Esophagus squamous epithelium (tissue), 5 donors: ENCODE measurements around the gene C1orf94. TPM values are rescaled to one million over a fixed set of nuclear protein-coding genes. Genes with fewer than 3 reads are reported as not detected.
A peak's percentile ranks its signal among the peaks of the same experiment; 100 is the strongest.

ENCODE experiments used
- DNase-seq: peaks from one replicate; lab custom pipeline; 2025; lab: John Stamatoyannopoulos, UW
- H3K27ac ChIP-seq, 4 donors: fragments of 200-600 bp; sonication (generic); one replicate each; pipeline ENCODE4 v1.5.1; 2016 to 2019; ENCODE audit warnings: mild to moderate bottlenecking in 1 of 4
- H3K27me3 ChIP-seq, 4 donors: fragments of 200-600 bp; sonication (generic); 1 replicate in 3 of 4; 2 replicates in 1 of 4; pipeline versions ENCODE4 v1.5.1 to v1.6.0; 2017 to 2021; ENCODE audit warnings: antibody characterized with exemption in 1 of 4
- H3K36me3 ChIP-seq, 3 donors: fragments of 200-600 bp; sonication (generic); one replicate each; pipeline ENCODE4 v1.5.1; 2016 to 2019
- H3K4me1 ChIP-seq, 3 donors: fragments of 200-600 bp; sonication (generic); one replicate each; pipeline ENCODE4 v1.5.1; 2017 to 2019
- H3K4me3 ChIP-seq, 4 donors: fragments of 200-600 bp; sonication (generic); 1 replicate in 3 of 4; 2 replicates in 1 of 4; pipeline ENCODE4 v1.5.1; 2016 to 2019; ENCODE audit warnings: mild to moderate bottlenecking in 2 of 4, moderate library complexity in 1 of 4
- H3K9me3 ChIP-seq, 3 donors: fragments of 200-600 bp; sonication (generic); one replicate each; pipeline ENCODE4 v1.5.1; 2016 to 2019
- POLR2A ChIP-seq, 4 donors: fragments of 450-650 bp; IDR thresholded peaks; one replicate each; pipeline ENCODE4 v1.6.1; 2017; ENCODE audit warnings: antibody characterized with exemption in 4 of 4, mild to moderate bottlenecking in 4 of 4, moderate library complexity in 3 of 4
- WGBS, 2 donors: methylation state at CpG; one replicate each; pipeline ENCODE4 v1.1.5; 2018; 5-methylcytosine and 5-hydroxymethylcytosine counted together
- intact Hi-C: fragments of 100-400 bp; cut with DNase I; formaldehyde crosslinking; loops from one replicate; pipeline ENCODE4 v1.15.0; 2022
- total RNA-seq, 4 donors: library from RNA; depleted of rRNA; stranded (reverse); fragments of >200 nt; gene quantifications; one replicate each; pipeline ENCODE4 v1.1.0, GENCODE V29; 2016
- TF ChIP-seq, protein P1 (sequence below), 6 experiments: fragments of 450-650 bp in 4 of 6; fragments of 200-600 bp in 2 of 6; sonication (generic) in 2 of 6; IDR thresholded peaks; one replicate each; pipeline ENCODE4 v1.5.1; 2016 to 2019; ENCODE audit warnings: antibody characterized with exemption in 6 of 6, mild to moderate bottlenecking in 4 of 6, moderate library complexity in 4 of 6
- donor health status: DM: yes; HTN: yes; CAD: no.

C1orf94 gene
- total RNA-seq, 4 donors from 2014 or later: not detected

DNA sequence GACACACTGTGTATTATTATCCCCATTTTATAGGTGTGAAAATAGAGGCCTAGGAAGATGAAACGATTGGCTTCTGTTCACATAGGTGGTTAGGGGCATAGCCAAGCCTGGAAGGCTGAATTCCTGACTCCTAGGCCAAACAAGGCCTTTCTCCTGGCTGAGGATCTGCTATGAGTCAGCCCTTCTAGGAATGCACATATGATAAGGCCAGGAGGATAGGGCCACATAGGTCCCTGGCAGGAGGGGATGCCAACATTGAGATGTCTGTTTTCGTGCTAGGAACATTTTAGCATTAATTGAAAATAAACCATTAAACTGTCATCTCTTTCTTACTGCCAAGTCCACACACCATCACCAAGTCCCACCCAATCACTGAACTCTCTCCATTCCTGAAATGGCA is 20.8 kb upstream of the C1orf94 start:
- H3K27ac ChIP-seq: no peak overlapping the region
- H3K4me1 ChIP-seq: no peaks in the 10 kb centered on the region
- no peak for DNase-seq
- TF ChIP-seq, protein P1, sequence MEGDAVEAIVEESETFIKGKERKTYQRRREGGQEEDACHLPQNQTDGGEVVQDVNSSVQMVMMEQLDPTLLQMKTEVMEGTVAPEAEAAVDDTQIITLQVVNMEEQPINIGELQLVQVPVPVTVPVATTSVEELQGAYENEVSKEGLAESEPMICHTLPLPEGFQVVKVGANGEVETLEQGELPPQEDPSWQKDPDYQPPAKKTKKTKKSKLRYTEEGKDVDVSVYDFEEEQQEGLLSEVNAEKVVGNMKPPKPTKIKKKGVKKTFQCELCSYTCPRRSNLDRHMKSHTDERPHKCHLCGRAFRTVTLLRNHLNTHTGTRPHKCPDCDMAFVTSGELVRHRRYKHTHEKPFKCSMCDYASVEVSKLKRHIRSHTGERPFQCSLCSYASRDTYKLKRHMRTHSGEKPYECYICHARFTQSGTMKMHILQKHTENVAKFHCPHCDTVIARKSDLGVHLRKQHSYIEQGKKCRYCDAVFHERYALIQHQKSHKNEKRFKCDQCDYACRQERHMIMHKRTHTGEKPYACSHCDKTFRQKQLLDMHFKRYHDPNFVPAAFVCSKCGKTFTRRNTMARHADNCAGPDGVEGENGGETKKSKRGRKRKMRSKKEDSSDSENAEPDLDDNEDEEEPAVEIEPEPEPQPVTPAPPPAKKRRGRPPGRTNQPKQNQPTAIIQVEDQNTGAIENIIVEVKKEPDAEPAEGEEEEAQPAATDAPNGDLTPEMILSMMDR (IDR thresholded peaks at IDR 0.05): no peak
- TF ChIP-seq POLR2A (IDR thresholded peaks at IDR 0.05): no peak
- H3K9me3 ChIP-seq: no peaks in the 10 kb centered on the region
- no peaks in the 10 kb centered on the region for H3K36me3 ChIP-seq
- intact Hi-C loops: no loop called here
- H3K4me3 ChIP-seq: no peak overlapping the region
- peaks cover 0 to 73% (median 0%) of the 10 kb centered on the region in 4 donors for H3K27me3 ChIP-seq
- WGBS, 2 donors: 31 to 50% methylated on average over 2 of the region's 2 CpGs

DNA sequence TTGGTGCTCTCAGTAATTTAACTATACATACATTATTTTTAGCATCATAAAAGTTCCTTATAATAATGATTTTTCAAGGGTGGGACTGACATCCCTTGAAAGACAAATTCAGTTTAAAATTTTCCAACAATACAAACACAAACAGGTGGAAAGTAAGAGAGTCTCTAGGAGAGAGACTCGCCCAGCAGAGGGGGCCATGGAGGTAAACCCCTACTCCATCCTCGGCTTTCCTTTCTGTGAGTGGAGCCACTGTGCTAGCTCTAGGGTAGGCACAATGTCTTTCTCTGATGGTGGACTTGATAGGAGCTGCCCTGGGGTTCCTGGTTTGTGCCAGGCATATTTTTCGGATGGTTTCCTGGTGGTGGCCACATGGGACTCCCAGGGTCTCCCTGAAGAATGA is 20.0 kb upstream of the C1orf94 start:
- Histone ChIP-seq H3K4me3 (no peak overlapping the region), H3K36me3 (no peaks in the 10 kb centered on the region), H3K27ac (no peak overlapping the region), H3K27me3 (peaks cover 0 to 74% (median 0%) of the 10 kb centered on the region in 4 donors), H3K4me1 (no peaks in the 10 kb centered on the region), H3K9me3 (no peaks in the 10 kb centered on the region)
- TF ChIP-seq POLR2A (IDR thresholded peaks at IDR 0.05): no peak
- TF ChIP-seq, protein P1 (IDR thresholded peaks at IDR 0.05): no peak
- WGBS, 2 donors: 52 to 65% methylated on average over 3 of the region's 3 CpGs
- intact Hi-C loops: no loop called here
- DNase-seq: no peak

DNA sequence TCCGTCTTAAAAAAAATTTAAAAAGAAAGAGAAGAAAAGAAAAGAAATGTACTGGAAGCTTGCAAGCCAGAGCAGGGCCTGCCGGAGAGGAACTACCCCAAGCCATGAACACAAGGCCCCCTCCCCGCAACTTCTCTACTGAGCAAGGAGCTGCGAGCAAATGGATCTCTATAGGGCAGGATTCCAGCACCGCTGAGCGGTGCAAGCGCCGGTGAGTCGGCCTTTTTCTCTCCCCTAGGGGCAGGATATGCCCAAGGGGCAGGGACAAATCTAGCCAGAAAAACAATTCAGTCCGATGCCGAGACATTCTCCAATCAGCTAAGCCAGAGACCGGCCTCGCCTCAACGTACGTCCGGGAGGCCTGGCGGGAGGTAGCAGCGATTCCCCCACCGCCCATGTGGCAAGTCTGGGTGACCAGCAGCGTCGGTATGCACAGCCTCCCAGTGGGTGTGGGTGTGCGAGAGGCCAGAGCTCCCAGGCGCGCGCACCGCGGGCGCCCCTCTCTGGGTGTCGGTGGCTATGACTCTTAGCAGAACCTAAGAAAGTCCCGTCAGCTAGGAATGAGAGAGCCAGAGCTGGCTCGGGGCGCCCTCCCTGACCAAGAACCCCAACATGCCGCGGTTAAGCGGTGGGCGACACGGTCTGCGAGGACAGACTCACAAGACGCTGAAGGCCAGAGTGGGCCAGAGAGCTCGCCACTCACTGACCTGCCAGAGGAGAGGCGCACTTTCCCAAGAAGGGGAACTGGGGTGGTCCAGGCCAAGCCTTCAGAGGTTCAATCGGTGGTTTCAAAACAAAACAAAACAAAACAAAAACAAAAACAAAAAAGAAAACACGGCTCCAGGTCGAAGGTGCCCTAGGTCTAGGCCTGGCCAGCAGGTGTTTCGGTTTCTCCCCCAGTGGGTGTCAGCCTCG is 13.6 kb upstream of the C1orf94 start:
- peaks cover 11 to 99% (median 18%) of the 10 kb centered on the region in 4 donors for H3K27me3 ChIP-seq
- WGBS, 2 donors: 3 to 5% methylated on average over 24 to 27 of the region's 46 CpGs
- no peak overlapping the region for H3K27ac ChIP-seq
- peak; percentile 12 for DNase-seq
- peaks cover 30 to 46% (median 33%) of the 10 kb centered on the region in 3 donors for H3K4me1 ChIP-seq
- peak overlapping the region; percentile 6 to 63 (median 41) for H3K4me3 ChIP-seq
- no peaks in the 10 kb centered on the region for H3K36me3 ChIP-seq
- intact Hi-C loops: loop anchor here (10.0 kb wide), 1 partner anchor 528 kb away; no protein-coding TSS in a partner anchor
- no peaks in the 10 kb centered on the region for H3K9me3 ChIP-seq
- no peak for TF ChIP-seq POLR2A (IDR thresholded peaks at IDR 0.05)
- TF ChIP-seq, protein P1 (IDR thresholded peaks at IDR 0.05): peak in 5 of 6 experiments; percentile 31 to 66 (median 49)

DNA sequence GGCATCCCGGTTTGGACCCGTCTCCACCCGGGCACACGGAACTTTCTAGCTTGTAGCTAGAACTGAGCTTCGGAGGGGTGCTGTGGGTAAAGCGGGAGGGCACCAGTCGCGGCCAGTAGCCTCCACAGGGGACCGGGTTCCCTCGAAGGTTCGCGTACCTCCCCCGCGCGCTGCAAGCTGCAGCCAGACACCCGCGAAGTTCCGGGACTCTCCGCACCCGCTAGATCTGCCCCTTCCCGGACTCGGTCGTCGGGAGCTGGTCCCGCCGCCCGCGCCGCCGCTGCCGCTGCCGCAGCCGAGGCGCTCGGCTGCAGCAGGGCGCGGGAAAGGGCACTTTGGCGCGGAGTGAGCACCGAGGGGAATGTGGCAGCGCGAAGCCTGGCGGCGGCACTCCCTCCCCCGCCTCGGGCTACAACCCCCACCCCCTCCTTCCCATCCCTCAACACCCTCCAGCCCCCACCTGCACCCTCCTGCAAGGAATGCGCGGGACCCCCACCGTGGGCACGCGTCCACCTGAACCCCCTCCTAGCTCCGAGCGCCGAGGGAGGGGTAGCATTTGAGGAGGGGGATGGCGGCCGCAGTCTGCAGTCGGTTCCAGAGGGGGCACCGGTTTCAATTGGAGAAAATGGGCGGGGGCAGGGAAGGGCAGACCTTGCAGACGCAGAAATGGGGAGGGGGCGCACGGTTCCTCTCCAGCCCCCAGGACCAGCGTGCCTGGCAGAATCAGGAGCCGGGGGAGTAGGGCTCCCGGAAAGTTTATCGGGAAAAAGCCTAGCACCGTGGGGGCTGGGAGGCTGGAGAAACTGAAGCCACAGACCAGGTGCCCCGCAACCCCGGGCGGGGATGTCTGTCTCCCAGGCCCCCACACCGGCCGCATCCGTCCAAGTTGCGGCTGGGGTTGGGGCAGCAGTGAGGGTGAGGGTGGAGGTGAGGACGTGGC is 12.6 kb upstream of the C1orf94 start:
- intact Hi-C loops: loop anchor here (10.0 kb wide), 1 partner anchor 529 kb away; no protein-coding TSS in a partner anchor
- Histone ChIP-seq H3K27ac (no peak overlapping the region), H3K9me3 (no peaks in the 10 kb centered on the region), H3K27me3 (peaks cover 11 to 100% (median 18%) of the 10 kb centered on the region in 4 donors), H3K36me3 (no peaks in the 10 kb centered on the region), H3K4me1 (peaks cover 30 to 46% (median 33%) of the 10 kb centered on the region in 3 donors), H3K4me3 (peak overlapping the region; percentile 6 to 63 (median 41))
- 1 to 6% methylated on average over 7 to 18 of the region's 75 CpGs for WGBS, 2 donors
- DNase-seq: no peak
- TF ChIP-seq POLR2A (IDR thresholded peaks at IDR 0.05): no peak
- TF ChIP-seq, protein P1 (IDR thresholded peaks at IDR 0.05): no peak
